VCaP (cell line): ENCODE data around the gene GPR160.

Experiments
- H3K27ac ChIP-seq: fragments of 450-650 bp; 2 replicates; pipeline ENCODE4 v1.5.1; 2017
- CTCF ChIP-seq: fragments of 450-650 bp; conservative IDR thresholded peaks from 2 replicates; pipeline ENCODE4 v1.5.1; 2017; ENCODE audit warnings: mild to moderate bottlenecking, moderate library complexity

The GPR160 gene

GRCh38 chr3:170056710-170057454 lies 19.1 kb downstream of the GPR160 start:
- peak overlapping the region; percentile 32; the same call in 1 of the 2 replicates for H3K27ac ChIP-seq
- no peak for TF ChIP-seq CTCF

GRCh38 chr3:170057550-170057949 lies 19.8 kb downstream of the GPR160 start:
- TF ChIP-seq CTCF = no peak
- peak overlapping the region; percentile 32; the same call in 1 of the 2 replicates for H3K27ac ChIP-seq

GRCh38 chr3:170058127-170058526 lies 20.3 kb downstream of the GPR160 start:
- peak overlapping the region; percentile 32; the same call in 1 of the 2 replicates for H3K27ac ChIP-seq
- no peak for TF ChIP-seq CTCF

GRCh38 chr3:170059447-170059846 lies 21.7 kb downstream of the GPR160 start:
- no peak for TF ChIP-seq CTCF
- H3K27ac ChIP-seq = no peak overlapping the region

GRCh38 chr3:170062068-170062467 lies 24.3 kb downstream of the GPR160 start:
- no peak overlapping the region for H3K27ac ChIP-seq
- TF ChIP-seq CTCF = no peak

GRCh38 chr3:170062769-170063168 lies 25.0 kb downstream of the GPR160 start:
- peak; percentile 24; the same call in 1 of the 2 replicates for TF ChIP-seq CTCF
- H3K27ac ChIP-seq = no peak overlapping the region

- TF ChIP-seq CTCF = no peak
- H3K27ac ChIP-seq = no peak overlapping the region
Observed at GRCh38 chr3:170063691-170064090, 25.9 kb downstream of the GPR160 start.
